Aorta (tissue), 5 donors: ENCODE measurements around the gene FXYD3. TPM values are rescaled to one million over a fixed set of nuclear protein-coding genes. Genes with fewer than 3 reads are reported as not detected.
A peak's percentile ranks its signal among the peaks of the same experiment; 100 is the strongest.
"Not testable (repeated sequence)": the region's sequence is repeated elsewhere in the genome, so short reads cannot be mapped to it uniquely, and the experiment has no call there.

Experiments used
- ATAC-seq: fragments of 200-7000 bp; cut with Tn5 transposase; one replicate; pipeline ENCODE4 v1.9.1; 2022; ENCODE audit warnings: moderate library complexity; ENCODE audit not compliant: low FRiP score
- DNase-seq, 2 donors: peaks; one replicate each; pipeline ENCODE4 v3.0.0-alpha.2; 2020
- H3K27ac ChIP-seq, 2 donors: one replicate each; pipeline ENCODE4 v1.5.1; 2013; ENCODE audit warnings: low read length in 2 of 2, mild to moderate bottlenecking in 2 of 2, moderate library complexity in 2 of 2, control low read depth in 1 of 2, inconsistent platforms in 1 of 2, low read depth in 1 of 2
- H3K27me3 ChIP-seq, 2 donors: one replicate each; pipeline ENCODE4 v1.6.1; 2013; ENCODE audit warnings: control low read depth in 1 of 2, low read length in 1 of 2, mild to moderate bottlenecking in 1 of 2, moderate library complexity in 1 of 2; ENCODE audit not compliant: insufficient read depth in 2 of 2, control insufficient read depth in 1 of 2
- H3K36me3 ChIP-seq, 2 donors: one replicate each; pipeline ENCODE4 v1.6.1; 2013; ENCODE audit warnings: control low read depth in 1 of 2, low read length in 1 of 2, mild to moderate bottlenecking in 1 of 2; ENCODE audit not compliant: insufficient read depth in 2 of 2, control insufficient read depth in 1 of 2
- H3K4me1 ChIP-seq, 2 donors: one replicate each; pipeline ENCODE4 v1.6.1; 2013; ENCODE audit warnings: low read length in 2 of 2, control low read depth in 1 of 2, mild to moderate bottlenecking in 1 of 2, moderate library complexity in 1 of 2; ENCODE audit not compliant: insufficient read depth in 2 of 2, control insufficient read depth in 1 of 2
- H3K4me3 ChIP-seq, 2 donors: one replicate each; pipeline ENCODE4 v1.5.1; 2013; ENCODE audit warnings: low read length in 2 of 2, control low read depth in 1 of 2, mild to moderate bottlenecking in 1 of 2
- H3K9me3 ChIP-seq: one replicate; pipeline ENCODE4 v1.6.1; 2013; ENCODE audit warnings: mild to moderate bottlenecking, low read length; ENCODE audit not compliant: control insufficient read depth
- WGBS, 2 donors: extraction: QIAGEN DNeasy Blood & Tissue Kit; methylation state at CpG; one replicate each; pipeline ENCODE4 v1.1.7; 2013; 5-methylcytosine and 5-hydroxymethylcytosine counted together
- intact Hi-C, 2 donors: fragments of 100-400 bp; cut with DNase I; formaldehyde crosslinking; loops; one replicate each; pipeline versions ENCODE4 v1.14.2 to v1.15.0; 2022
- polyA plus RNA-seq, 2 donors: library from polyadenylated mRNA; stranded (reverse); fragments of 200-250 nt; gene quantifications; one replicate each; pipeline ENCODE4 v1.2.3, GENCODE V29; 2013
- total RNA-seq, 2 donors: library from RNA; stranded (reverse); fragmentation: NEBNext Ultra II Directional; extraction: Animal tissue kit (Norgen Biotek cat#: 25700); gene quantifications; one replicate each; pipeline ENCODE4 v1.2.1, GENCODE V29; 2021
- donor health status: healthy with polysubstance abuse.
- donor health status: Bipolar disorder and iron deficiency.
- donor health status: DM: no; HTN: no; CAD: no.
- donor health status: DM: no; HTN: no; CAD: no.
- donor health status: DM: yes; HTN: yes; CAD: no.

The FXYD3 gene
- total and polyA plus RNA-seq, 4 donors = 0.49 to 77.6 (median 4.3) TPM

GRCh38 chr19:35100588-35101533 is 14.8 kb upstream of the FXYD3 start:
- no peak for ATAC-seq
- H3K9me3 ChIP-seq = no peaks in the 10 kb centered on the region
- WGBS, 2 donors = 68 to 73% methylated on average over 16 of the region's 16 CpGs
- H3K4me3 ChIP-seq = no peak overlapping the region
- no peaks in the 10 kb centered on the region for H3K4me1 ChIP-seq
- no peaks in the 10 kb centered on the region for H3K36me3 ChIP-seq
- DNase-seq = no peak
- no peaks in the 10 kb centered on the region for H3K27me3 ChIP-seq
- intact Hi-C loops = no loop called here
- no peak overlapping the region for H3K27ac ChIP-seq

- H3K4me1 ChIP-seq, H3K27me3 ChIP-seq, ATAC-seq, intact Hi-C loops, H3K27ac ChIP-seq, DNase-seq, H3K4me3 ChIP-seq, H3K36me3 ChIP-seq, H3K9me3 ChIP-seq: not testable (repeated sequence)
- WGBS, 2 donors = 96 to 97% methylated on average over 10 of the region's 10 CpGs
These were observed 13.7 kb upstream of the FXYD3 start for GRCh38 chr19:35101949-35102348.

GRCh38 chr19:35103614-35104013 is 12.0 kb upstream of the FXYD3 start:
- H3K4me3 ChIP-seq, H3K4me1 ChIP-seq, H3K36me3 ChIP-seq, intact Hi-C loops, ATAC-seq, H3K9me3 ChIP-seq, H3K27ac ChIP-seq, H3K27me3 ChIP-seq, DNase-seq: not testable (repeated sequence)
- WGBS, 2 donors = 73 to 76% methylated on average over 10 of the region's 10 CpGs

- no peaks in the 10 kb centered on the region for H3K36me3 ChIP-seq
- WGBS, 2 donors = 90 to 93% methylated on average over 11 of the region's 11 CpGs
- no peak overlapping the region for H3K4me3 ChIP-seq
- no peak for ATAC-seq
- H3K27ac ChIP-seq = no peak overlapping the region
- intact Hi-C loops = no loop called here
- H3K9me3 ChIP-seq = no peaks in the 10 kb centered on the region
- H3K27me3 ChIP-seq = no peaks in the 10 kb centered on the region
- no peak for DNase-seq
- H3K4me1 ChIP-seq = no peaks in the 10 kb centered on the region
These were observed 11.3 kb upstream of the FXYD3 start for GRCh38 chr19:35104361-35104760.

- no peaks in the 10 kb centered on the region for H3K27me3 ChIP-seq
- WGBS, 2 donors = 96 to 97% methylated on average over 6 of the region's 6 CpGs
- H3K4me3 ChIP-seq = no peak overlapping the region
- no peak overlapping the region for H3K27ac ChIP-seq
- DNase-seq (no peak), ATAC-seq (no peak)
- H3K36me3 ChIP-seq = no peaks in the 10 kb centered on the region
- H3K9me3 ChIP-seq = no peaks in the 10 kb centered on the region
- intact Hi-C loops = no loop called here
- H3K4me1 ChIP-seq = no peaks in the 10 kb centered on the region
These were observed 10.6 kb upstream of the FXYD3 start for GRCh38 chr19:35105047-35105410.

- intact Hi-C loops = no loop called here
- peak in 1 of 2 donors; percentile 89 for DNase-seq
- H3K27ac ChIP-seq = no peak overlapping the region
- no peak overlapping the region for H3K4me3 ChIP-seq
- no peaks in the 10 kb centered on the region for H3K27me3 ChIP-seq
- no peaks in the 10 kb centered on the region for H3K36me3 ChIP-seq
- ATAC-seq = no peak
- no peaks in the 10 kb centered on the region for H3K4me1 ChIP-seq
- WGBS, 2 donors = 87 to 89% methylated on average over 30 of the region's 30 CpGs
- no peaks in the 10 kb centered on the region for H3K9me3 ChIP-seq
These were observed 10.0 kb upstream of the FXYD3 start for GRCh38 chr19:35105411-35106290.

GRCh38 chr19:35106291-35106583 is 9.4 kb upstream of the FXYD3 start:
- no peaks in the 10 kb centered on the region for H3K9me3 ChIP-seq
- WGBS, 2 donors = 86 to 96% methylated on average over 9 of the region's 9 CpGs
- intact Hi-C loops = no loop called here
- no peak overlapping the region for H3K4me3 ChIP-seq
- no peaks in the 10 kb centered on the region for H3K27me3 ChIP-seq
- no peak overlapping the region for H3K27ac ChIP-seq
- DNase-seq = no peak
- no peaks in the 10 kb centered on the region for H3K4me1 ChIP-seq
- H3K36me3 ChIP-seq = no peaks in the 10 kb centered on the region
- ATAC-seq = no peak

- intact Hi-C loops = no loop called here
- Histone ChIP-seq H3K9me3 (no peaks in the 10 kb centered on the region), H3K27ac (no peak overlapping the region), H3K36me3 (no peaks in the 10 kb centered on the region), H3K27me3 (no peaks in the 10 kb centered on the region), H3K4me3 (no peak overlapping the region), H3K4me1 (no peaks in the 10 kb centered on the region)
- 47% methylated on average over 2 of the region's 2 CpGs for WGBS, 2 donors
- DNase-seq (no peak), ATAC-seq (no peak)
These were observed 8.6 kb upstream of the FXYD3 start for GRCh38 chr19:35106898-35107541.
